GM06990 (cell line): ENCODE data around the gene PRPF39.
A peak's percentile ranks its signal among the peaks of the same experiment; 100 is the strongest.
"Not testable (repeated sequence)": the region's sequence is repeated elsewhere in the genome, so short reads cannot be mapped to it uniquely, and the experiment has no call there.

Experiments
- DNase-seq: peaks from one replicate; pipeline ENCODE4 v3.0.0-alpha.2; 2011; ENCODE audit not compliant: insufficient read length; ENCODE audit errors: extremely low read depth
- H3K27me3 ChIP-seq: replicated peaks from 2 replicates; pipeline ENCODE4 v1.6.0; 2011; ENCODE audit warnings: low read length; ENCODE audit not compliant: control insufficient read depth, insufficient read depth
- H3K36me3 ChIP-seq: 2 replicates; pipeline ENCODE4 v1.5.1; 2011; ENCODE audit warnings: low read length; ENCODE audit not compliant: control insufficient read depth, insufficient read depth
- H3K4me3 ChIP-seq: replicated peaks from 2 replicates; pipeline ENCODE4 v1.5.1; 2011; ENCODE audit warnings: low read depth, mild to moderate bottlenecking, control low read depth, low read length
- CTCF ChIP-seq: IDR thresholded peaks from 2 replicates; pipeline ENCODE4 v1.5.1; 2011; ENCODE audit warnings: low read length, control low read depth, mild to moderate bottlenecking, inconsistent platforms; ENCODE audit not compliant: insufficient read depth, poor library complexity, severe bottlenecking

PRPF39 gene

DNA sequence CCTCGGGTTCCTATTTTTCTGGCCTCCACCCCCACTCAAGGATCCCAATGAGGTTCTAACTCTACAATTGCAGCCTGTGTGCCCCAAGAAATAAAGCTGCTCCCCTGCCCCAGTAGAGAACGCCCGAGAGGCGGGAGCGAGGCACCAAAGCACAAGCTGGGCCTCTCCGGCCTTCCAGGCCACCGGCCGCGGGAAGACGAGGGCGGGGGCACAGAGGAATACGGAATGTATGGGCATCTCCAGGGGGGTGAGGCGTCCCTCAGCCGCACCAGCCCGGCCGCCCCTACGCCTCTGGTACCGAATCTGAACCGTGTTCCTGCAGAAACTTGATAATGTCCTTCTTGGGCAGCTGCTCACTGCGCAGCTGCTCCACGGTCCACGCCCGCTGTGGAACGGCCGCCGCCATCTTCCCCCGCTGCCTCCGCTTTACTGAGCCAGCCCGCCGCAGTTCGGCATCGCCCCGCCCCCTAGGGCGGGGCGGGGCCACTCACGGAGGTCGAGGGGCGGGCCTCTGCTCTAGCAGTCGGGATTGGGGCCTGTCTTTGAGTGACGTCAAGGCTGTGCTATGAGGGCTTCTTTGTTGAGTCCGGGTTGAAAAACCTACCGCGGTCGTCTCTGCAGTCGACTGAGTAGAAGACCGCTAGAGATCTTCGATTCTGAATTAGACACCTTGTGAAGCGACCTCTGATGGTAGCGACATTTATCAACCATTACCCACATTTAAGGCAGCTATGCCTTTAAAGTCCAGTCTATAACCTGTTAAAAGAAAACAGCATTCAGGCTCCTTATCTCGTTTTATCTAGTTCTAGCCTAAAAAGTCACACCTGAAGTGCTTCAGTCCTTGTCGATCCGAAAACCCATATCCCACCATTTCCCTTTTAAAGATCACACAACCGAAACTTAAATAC, 50.4 kb downstream of the PRPF39 start, which contains the start of gene FKBP3:
Gene FKBP3 (minus strand): TSS at position 431 of the 908 bp plus-strand sequence. CDS start 25 bp downstream, at position 406.
- peak; percentile 99 for DNase-seq
- Histone ChIP-seq H3K36me3 (no peaks in the 10 kb centered on the region), H3K27me3 (no peaks in the 10 kb centered on the region), H3K4me3 (peak within 1 kb of the TSS; percentile 88)
- peak; percentile 21 for TF ChIP-seq CTCF

- TF ChIP-seq CTCF, result no peak
- H3K27me3 ChIP-seq, result no peaks in the 10 kb centered on the region
- peak; percentile 19 for DNase-seq
- H3K36me3 ChIP-seq, result no peaks in the 10 kb centered on the region
- H3K4me3 ChIP-seq, result peak overlapping the region; percentile 66
Measured at GRCh38 chr14:45135156-45135555, 51.2 kb downstream of the PRPF39 start.

DNA sequence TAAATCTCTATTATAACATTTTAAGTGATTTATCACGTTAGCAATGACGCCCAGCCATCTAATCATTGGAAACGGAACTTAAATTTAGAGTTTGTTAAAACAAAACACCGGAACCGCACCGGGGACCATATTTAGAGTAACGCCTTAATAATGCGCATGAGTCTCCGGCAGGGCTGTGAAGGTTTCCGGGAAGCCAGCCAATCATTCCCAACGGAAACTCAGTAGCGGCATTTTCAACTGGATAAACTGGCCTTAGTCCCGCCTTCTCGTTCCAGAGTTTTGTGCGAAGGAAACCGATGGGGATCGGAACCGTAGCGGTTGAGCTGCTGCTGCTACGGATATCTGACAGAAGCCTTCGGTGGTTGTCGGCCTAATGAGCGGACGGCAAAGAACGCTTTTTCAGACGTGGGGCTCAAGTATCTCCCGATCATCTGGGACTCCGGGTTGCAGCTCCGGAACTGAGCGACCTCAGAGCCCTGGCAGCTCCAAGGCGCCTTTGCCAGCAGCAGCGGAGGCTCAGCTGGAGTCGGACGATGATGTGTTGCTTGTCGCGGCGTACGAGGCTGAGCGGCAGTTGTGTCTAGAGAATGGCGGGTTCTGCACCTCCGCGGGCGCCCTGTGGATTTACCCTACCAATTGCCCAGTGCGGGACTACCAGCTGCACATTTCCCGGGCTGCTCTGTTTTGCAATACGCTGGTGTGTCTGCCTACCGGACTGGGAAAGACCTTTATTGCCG, 51.9 kb downstream of the PRPF39 start, which contains the start of gene FANCM:
Gene FANCM (plus strand): TSS at position 272 of the 737 bp plus-strand sequence. CDS start 102 bp downstream, at position 374.
- no peak for TF ChIP-seq CTCF
- Histone ChIP-seq H3K27me3 (no peaks in the 10 kb centered on the region), H3K36me3 (no peaks in the 10 kb centered on the region), H3K4me3 (peak within 1 kb of the TSS; percentile 87)
- peak; percentile 84 for DNase-seq

DNA sequence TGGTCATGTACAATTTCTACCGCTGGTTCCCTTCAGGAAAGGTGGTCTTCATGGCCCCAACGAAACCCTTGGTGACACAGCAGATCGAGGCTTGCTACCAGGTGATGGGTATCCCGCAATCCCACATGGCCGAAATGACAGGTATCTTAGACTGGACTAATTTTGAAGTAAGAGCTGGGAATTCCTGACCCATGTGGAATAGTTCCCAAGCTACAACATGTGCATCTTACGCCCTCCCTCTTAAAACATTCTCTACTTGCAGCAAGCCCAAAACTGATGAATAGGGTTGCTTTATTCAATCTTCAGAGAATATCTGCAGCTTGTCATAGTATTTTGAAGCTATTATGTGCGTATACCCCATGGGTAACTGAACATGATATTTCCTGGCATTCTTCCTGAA, 52.5 kb downstream of the PRPF39 start:
- TF ChIP-seq CTCF, result no peak
- Histone ChIP-seq H3K27me3 (no peaks in the 10 kb centered on the region), H3K36me3 (no peaks in the 10 kb centered on the region), H3K4me3 (peak overlapping the region; percentile 87)
- DNase-seq, result no peak

- no peak overlapping the region for H3K4me3 ChIP-seq
- no peak for DNase-seq
- H3K36me3 ChIP-seq, result peaks cover 3% of the 10 kb centered on the region; the same call in 1 of the 2 replicates
- no peaks in the 10 kb centered on the region for H3K27me3 ChIP-seq
- no peak for TF ChIP-seq CTCF
Measured at GRCh38 chr14:45140661-45141187, 56.8 kb downstream of the PRPF39 start.

- H3K36me3 ChIP-seq, DNase-seq, H3K4me3 ChIP-seq, H3K27me3 ChIP-seq: not testable (repeated sequence)
Measured at GRCh38 chr14:45142083-45142482, 58.2 kb downstream of the PRPF39 start.
